Skin epidermis (tissue), 12 donors: Measurements from ENCODE around the gene HDAC3.

ENCODE experiments used
- H3K27ac ChIP-seq, 21 experiments: fragments of 200-600 bp; sonication (generic) in 11 of 21; one replicate each; pipeline ENCODE4 v1.5.0; 2020; ENCODE audit warnings: mild to moderate bottlenecking in 3 of 21, inconsistent platforms in 2 of 21, moderate library complexity in 2 of 21
- H3K4me3 ChIP-seq, 7 experiments: fragments of 200-600 bp; sonication (generic) in 2 of 7; one replicate each; pipeline ENCODE4 v1.5.0; 2020; ENCODE audit warnings: inconsistent platforms in 2 of 7, mild to moderate bottlenecking in 2 of 7, moderate library complexity in 1 of 7

The HDAC3 gene

GRCh38 chr5:141636413-141637122 lies at the start of gene HDAC3, which contains the start of gene RELL2:
TSS of gene HDAC3 (minus strand) at chr5:141636849. CDS start at chr5:141636790, 59 bp downstream.
TSS of gene RELL2 (plus strand) at chr5:141636997. CDS start at chr5:141638226, 1,229 bp downstream.
- H3K27ac ChIP-seq: peak within 1 kb of the TSS; percentile 36 to 91 (median 82)
- H3K4me3 ChIP-seq: peak within 1 kb of the TSS; percentile 52 to 80 (median 74)

GRCh38 chr5:141685591-141685990 lies 48.9 kb upstream of the HDAC3 start:
- H3K4me3 ChIP-seq: no peak overlapping the region
- no peak overlapping the region for H3K27ac ChIP-seq

GRCh38 chr5:141683596-141684141 lies 47.0 kb upstream of the HDAC3 start:
- peak overlapping the region in 6 of 21 experiments; percentile 10 to 87 (median 20) for H3K27ac ChIP-seq
- no peak overlapping the region for H3K4me3 ChIP-seq

DNA sequence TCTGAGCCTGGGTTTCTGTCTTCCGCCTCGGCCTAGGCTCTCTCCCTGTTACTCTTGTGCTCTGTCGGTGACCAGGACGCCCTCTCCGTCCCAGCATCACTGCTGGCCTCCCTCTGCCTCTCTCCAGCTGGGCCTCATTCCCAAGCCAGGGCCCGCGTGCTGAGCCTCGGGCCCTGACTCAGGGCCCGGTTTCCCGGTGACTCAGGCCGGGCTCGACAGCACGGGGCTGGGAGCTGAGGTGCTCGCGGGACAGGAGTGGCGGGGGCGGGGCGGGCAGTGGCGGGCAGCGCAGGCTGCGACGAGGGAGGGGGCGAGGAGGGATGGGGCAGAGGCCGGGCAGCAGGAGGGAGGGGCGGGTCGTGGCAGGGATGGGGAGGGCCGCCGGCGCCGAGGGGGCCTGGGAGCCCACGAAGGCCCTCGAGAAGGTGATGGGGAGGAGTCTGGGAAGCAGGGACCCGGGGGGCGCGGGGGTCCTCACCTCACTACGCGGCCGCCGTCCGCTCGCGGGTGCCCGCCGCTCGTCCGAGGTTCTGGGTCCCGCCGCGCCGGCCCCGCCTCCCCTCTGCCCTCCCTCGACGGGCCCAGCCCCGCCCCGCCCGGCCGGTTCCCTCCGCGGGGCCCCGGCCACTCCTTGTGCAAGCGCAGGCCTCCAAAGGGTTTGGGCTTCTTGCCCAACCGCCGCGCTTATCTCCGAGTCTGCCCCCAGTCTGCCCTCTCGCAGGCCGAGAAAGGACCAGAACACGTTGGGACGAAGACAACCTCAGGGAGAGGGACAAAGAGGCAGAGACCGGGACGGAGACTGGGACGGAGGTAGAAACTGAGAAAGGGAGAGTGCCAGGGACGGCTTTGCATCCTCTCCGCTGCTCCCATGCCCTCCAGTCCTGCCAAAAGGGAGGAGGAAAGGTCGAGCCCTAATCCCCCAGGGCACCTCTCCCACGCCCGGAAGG lies 45.3 kb upstream of the HDAC3 start, which contains the start of gene ARAP3:
TSS of gene ARAP3 (minus strand) at position 536 of the 947 bp plus-strand sequence. CDS start 1,744 bp downstream, outside the sequence.
- Histone ChIP-seq H3K27ac (peak within 1 kb of the TSS; percentile 6 to 91 (median 72)), H3K4me3 (peak within 1 kb of the TSS; percentile 30 to 51 (median 44))

- H3K27ac ChIP-seq: peak overlapping the region; percentile 6 to 91 (median 72)
- H3K4me3 ChIP-seq: peak overlapping the region; percentile 30 to 51 (median 44)
Observed at GRCh38 chr5:141681295-141681694, 44.6 kb upstream of the HDAC3 start.

- peak overlapping the region in 16 of 21 experiments; percentile 6 to 91 (median 76) for H3K27ac ChIP-seq
- H3K4me3 ChIP-seq: no peak overlapping the region
Observed at GRCh38 chr5:141680751-141681201, 44.1 kb upstream of the HDAC3 start.

GRCh38 chr5:141680178-141680577 lies 43.5 kb upstream of the HDAC3 start:
- H3K4me3 ChIP-seq: no peak overlapping the region
- H3K27ac ChIP-seq: peak overlapping the region in 8 of 21 experiments; percentile 14 to 85 (median 44)

GRCh38 chr5:141677415-141677814 lies 40.8 kb upstream of the HDAC3 start:
- H3K27ac ChIP-seq: no peak overlapping the region
- no peak overlapping the region for H3K4me3 ChIP-seq

GRCh38 chr5:141675672-141676071 lies 39.0 kb upstream of the HDAC3 start:
- Histone ChIP-seq H3K4me3 (no peak overlapping the region), H3K27ac (no peak overlapping the region)

- Histone ChIP-seq H3K4me3 (no peak overlapping the region), H3K27ac (no peak overlapping the region)
Observed at GRCh38 chr5:141674747-141675146, 38.1 kb upstream of the HDAC3 start.

DNA sequence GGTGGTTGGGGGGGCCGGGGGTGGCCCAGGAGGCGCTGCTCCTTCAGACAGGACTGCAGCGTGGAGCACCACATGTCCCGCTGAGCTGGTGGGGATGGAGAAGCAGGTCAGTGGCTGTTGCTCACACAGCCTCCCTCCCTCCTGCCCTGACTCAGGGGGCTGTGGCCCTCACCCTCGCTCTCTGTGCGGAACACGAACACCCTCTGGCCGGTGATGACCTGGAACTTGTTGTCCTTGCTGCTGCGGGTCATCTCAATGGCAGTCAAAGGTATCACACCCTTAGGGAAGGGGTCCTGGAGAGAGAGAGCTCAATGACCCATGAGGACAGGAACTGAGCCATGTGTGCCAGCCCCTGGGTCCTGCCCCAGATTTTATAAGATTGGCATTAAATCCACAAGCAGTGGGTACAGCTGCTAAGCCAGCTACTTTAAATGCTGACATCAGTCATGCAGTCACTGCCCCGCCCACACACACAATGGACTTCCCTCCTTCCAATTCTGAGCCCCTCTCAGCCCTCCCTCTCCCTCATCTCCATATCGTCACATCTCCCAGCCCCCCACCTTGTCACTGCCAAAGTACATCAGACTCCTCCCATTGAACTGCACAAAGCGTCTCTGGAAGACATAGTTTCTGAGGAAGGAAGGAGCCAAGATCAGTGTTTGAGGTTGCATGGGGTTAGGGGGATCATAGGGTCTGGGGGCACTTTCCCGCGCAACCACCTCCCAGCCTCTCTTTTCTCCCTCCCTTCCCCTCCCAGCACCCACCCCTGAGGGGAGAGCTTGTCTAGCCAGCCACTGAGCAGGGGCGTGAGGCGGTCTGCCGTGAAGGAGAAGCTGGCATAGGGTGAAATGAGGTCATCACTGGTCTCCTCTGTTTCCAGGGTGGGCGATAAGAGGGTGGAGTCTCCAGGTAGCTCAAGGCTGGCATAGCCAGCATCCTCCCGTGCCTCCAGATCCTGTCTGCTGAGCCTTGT lies 36.5 kb upstream of the HDAC3 start:
- Histone ChIP-seq H3K27ac (no peak overlapping the region), H3K4me3 (no peak overlapping the region)

DNA sequence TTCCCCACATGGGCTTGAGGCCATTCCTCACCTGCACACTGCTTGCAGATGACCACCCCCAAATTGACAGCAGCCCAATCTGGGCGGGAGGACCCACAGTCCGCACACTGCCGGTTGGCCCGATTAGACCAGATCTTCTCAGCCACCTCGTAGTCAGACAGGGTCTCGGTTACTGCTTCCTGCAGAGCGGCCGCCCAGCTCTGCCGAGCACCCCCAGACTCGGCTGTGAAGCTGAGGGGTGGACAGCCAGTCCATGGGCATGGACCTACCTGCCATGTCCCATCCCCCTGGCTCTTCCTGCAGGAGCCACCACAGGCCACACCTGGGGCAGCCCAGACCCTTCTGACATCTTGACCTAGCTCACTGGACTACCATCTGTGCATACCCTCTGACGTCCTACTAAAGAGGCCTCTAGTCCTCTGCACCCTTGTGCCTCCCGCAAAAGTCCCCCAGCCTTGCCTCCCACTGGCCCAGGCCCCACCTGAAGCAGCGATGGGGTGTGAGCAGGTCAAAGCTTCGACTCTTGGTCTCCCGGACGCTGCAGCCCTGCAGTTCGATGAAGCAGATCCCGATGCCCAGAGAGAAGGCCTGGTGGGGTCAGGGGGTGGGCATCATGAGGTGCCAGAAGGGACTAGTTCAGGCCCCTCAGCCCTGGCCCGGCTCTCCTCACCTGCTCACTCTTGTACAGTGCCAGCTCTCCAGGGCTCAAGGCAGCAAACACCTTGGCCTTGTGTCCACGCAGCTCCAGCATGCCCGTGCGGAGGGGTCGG lies 35.6 kb upstream of the HDAC3 start:
- no peak overlapping the region for H3K27ac ChIP-seq
- no peak overlapping the region for H3K4me3 ChIP-seq

GRCh38 chr5:141669520-141669919 lies 32.9 kb upstream of the HDAC3 start:
- Histone ChIP-seq H3K4me3 (no peak overlapping the region), H3K27ac (no peak overlapping the region)

- no peak overlapping the region for H3K27ac ChIP-seq
- H3K4me3 ChIP-seq: no peak overlapping the region
Observed at GRCh38 chr5:141668601-141669265, 32.1 kb upstream of the HDAC3 start.

- Histone ChIP-seq H3K27ac (no peak overlapping the region), H3K4me3 (no peak overlapping the region)
Observed at GRCh38 chr5:141665995-141666940, 29.6 kb upstream of the HDAC3 start.

GRCh38 chr5:141664733-141665461 lies 28.2 kb upstream of the HDAC3 start:
- Histone ChIP-seq H3K27ac (no peak overlapping the region), H3K4me3 (no peak overlapping the region)
